Measurements from ENCODE around the gene GNRH2. TPM values are rescaled to one million over a fixed set of nuclear protein-coding genes. Genes with fewer than 3 reads are reported as not detected.
"Not testable (repeated sequence)": the region's sequence is repeated elsewhere in the genome, so short reads cannot be mapped to it uniquely, and the experiment has no call there.

The GNRH2 gene
- total RNA-seq, 1 donor from 2014 or later: 1.6 TPM

DNA sequence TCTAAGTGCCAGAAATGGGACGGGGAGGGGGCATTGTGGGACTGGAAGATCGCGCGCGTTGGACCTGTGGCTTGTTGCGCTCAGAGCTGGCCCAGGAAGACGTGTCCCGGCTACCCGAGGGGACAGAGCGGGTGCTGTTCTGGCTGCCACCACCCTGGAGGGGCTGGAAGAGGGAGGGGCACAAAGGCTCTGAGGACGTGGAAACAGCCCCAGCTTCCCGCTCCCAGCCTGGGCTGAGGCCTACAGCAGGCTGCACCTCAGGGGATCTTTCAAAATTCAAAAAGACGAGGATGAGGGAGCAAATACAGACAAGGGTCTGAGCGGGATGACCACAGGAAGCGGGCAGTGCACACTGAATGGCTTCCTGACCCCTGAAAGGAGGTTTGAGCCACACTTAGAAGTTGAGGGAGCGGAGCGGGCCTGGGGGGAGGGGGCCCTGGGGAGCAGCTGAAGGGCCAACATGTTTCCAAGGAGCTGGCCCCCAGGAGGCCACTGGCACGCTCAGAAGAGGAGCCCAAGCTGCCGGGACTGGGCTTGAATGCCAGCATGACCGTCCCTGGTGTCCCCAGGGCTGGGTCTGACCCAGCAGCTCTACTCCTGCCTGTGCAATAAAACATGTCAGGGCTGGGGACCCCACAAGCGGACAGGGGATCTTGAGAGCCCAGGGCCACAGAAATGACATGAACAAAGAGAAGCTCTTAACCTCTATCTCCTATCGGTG lies 29.3 kb downstream of the GNRH2 start:
- no peak for TF ChIP-seq CTCF (IDR thresholded peaks at IDR 0.05; ENCODE audit: unreplicated experiment)
- peak overlapping the region; percentile 16 for H3K27ac Mint-ChIP-seq
- peak overlapping the region; percentile 59 for H3K4me3 Mint-ChIP-seq
- DNase-seq (ENCODE audit: low spot score in 2 of 2, unreplicated experiment in 2 of 2): no peak
- H3K4me1 Mint-ChIP-seq: peaks cover 3% of the 10 kb centered on the region
- no peaks in the 10 kb centered on the region for H3K9me3 Mint-ChIP-seq
- no peaks in the 10 kb centered on the region for H3K36me3 Mint-ChIP-seq
- peaks cover 46% of the 10 kb centered on the region for H3K27me3 Mint-ChIP-seq (ENCODE audit: low read depth)

GRCh38 chr20:3073251-3073643 lies 29.8 kb downstream of the GNRH2 start:
- H3K4me1 Mint-ChIP-seq; H3K27ac Mint-ChIP-seq; H3K4me3 Mint-ChIP-seq; DNase-seq (ENCODE audit: low spot score in 2 of 2, unreplicated experiment in 2 of 2); H3K36me3 Mint-ChIP-seq; H3K9me3 Mint-ChIP-seq: not testable (repeated sequence)
- peaks cover 51% of the 10 kb centered on the region for H3K27me3 Mint-ChIP-seq (ENCODE audit: low read depth)

- no peak for DNase-seq (ENCODE audit: low spot score in 2 of 2, unreplicated experiment in 2 of 2)
- H3K27ac Mint-ChIP-seq: no peak overlapping the region
- TF ChIP-seq CTCF (IDR thresholded peaks at IDR 0.05; ENCODE audit: unreplicated experiment): no peak
- peaks cover 63% of the 10 kb centered on the region for H3K27me3 Mint-ChIP-seq (ENCODE audit: low read depth)
- H3K36me3 Mint-ChIP-seq: no peaks in the 10 kb centered on the region
- no peak overlapping the region for H3K4me3 Mint-ChIP-seq
- H3K9me3 Mint-ChIP-seq: no peaks in the 10 kb centered on the region
- peaks cover 3% of the 10 kb centered on the region for H3K4me1 Mint-ChIP-seq
Observed at GRCh38 chr20:3074812-3075211, 31.4 kb downstream of the GNRH2 start.

- H3K4me3 Mint-ChIP-seq; H3K9me3 Mint-ChIP-seq; DNase-seq (ENCODE audit: low spot score in 2 of 2, unreplicated experiment in 2 of 2); H3K27ac Mint-ChIP-seq; H3K36me3 Mint-ChIP-seq; H3K4me1 Mint-ChIP-seq: not testable (repeated sequence)
- H3K27me3 Mint-ChIP-seq (ENCODE audit: low read depth): peaks cover 68% of the 10 kb centered on the region
Observed at GRCh38 chr20:3075315-3075714, 31.9 kb downstream of the GNRH2 start.

GRCh38 chr20:3077618-3078134 lies 34.3 kb downstream of the GNRH2 start:
- peaks cover 73% of the 10 kb centered on the region for H3K27me3 Mint-ChIP-seq (ENCODE audit: low read depth)
- TF ChIP-seq CTCF (IDR thresholded peaks at IDR 0.05; ENCODE audit: unreplicated experiment): no peak
- H3K4me3 Mint-ChIP-seq: no peak overlapping the region
- H3K9me3 Mint-ChIP-seq: no peaks in the 10 kb centered on the region
- H3K27ac Mint-ChIP-seq: no peak overlapping the region
- no peak for DNase-seq (ENCODE audit: low spot score in 2 of 2, unreplicated experiment in 2 of 2)
- no peaks in the 10 kb centered on the region for H3K36me3 Mint-ChIP-seq
- no peaks in the 10 kb centered on the region for H3K4me1 Mint-ChIP-seq

DNA sequence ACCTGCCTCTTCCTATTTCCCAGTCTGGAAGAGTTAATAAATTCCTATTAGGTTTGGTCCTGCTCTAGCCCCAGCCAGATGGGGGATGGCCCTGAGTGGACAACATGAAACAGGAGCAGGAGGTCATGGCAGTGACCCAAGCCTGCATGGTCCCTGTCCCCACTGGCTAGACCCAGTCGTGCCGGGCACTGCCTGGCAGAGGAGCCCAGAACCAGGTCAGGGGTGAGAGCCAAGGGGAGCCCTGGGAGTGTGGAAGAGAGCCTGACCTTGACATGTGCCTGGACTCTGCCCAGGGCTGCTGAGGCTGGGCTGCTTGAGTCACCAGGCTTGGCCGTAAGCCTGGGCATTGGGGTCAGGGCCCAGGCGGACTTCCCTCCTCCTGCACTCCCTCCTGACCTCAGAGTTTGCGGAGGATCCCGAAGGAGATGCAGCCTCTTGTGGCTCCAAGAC lies 37.5 kb downstream of the GNRH2 start:
- Mint-ChIP-seq H3K9me3 (no peaks in the 10 kb centered on the region), H3K27ac (no peak overlapping the region), H3K36me3 (no peaks in the 10 kb centered on the region), H3K4me1 (no peaks in the 10 kb centered on the region), H3K4me3 (no peak overlapping the region), H3K27me3 (ENCODE audit: low read depth) (peaks cover 78% of the 10 kb centered on the region)
- no peak for DNase-seq (ENCODE audit: low spot score in 2 of 2, unreplicated experiment in 2 of 2)
- TF ChIP-seq CTCF (IDR thresholded peaks at IDR 0.05; ENCODE audit: unreplicated experiment): no peak
